IMR-90 (cell line): ENCODE data around the gene CNP. TPM values are rescaled to one million over a fixed set of nuclear protein-coding genes. Genes with fewer than 3 reads are reported as not detected.

ENCODE experiments used
- ATAC-seq: fragments of 200-7000 bp; cut with Tn5 transposase; 2 replicates; pipeline ENCODE4 v1.9.1; 2020; ENCODE audit warnings: low read depth, mild to moderate bottlenecking, moderate library complexity
- BruUV-seq: library from RNA; stranded (reverse); fragments of 400-500 nt; replicated peaks from 2 replicates; lab custom pipeline; 2021; lab: Mats Ljungman, UMichigan
- CTCF ChIA-PET: fragments of 300-600 bp; formaldehyde crosslinking; extraction: SDS; loops from one replicate; lab custom pipeline; 2021; ENCODE audit warnings: antibody characterized with exemption; lab: Yijun Ruan, JAX
- POLR2A ChIA-PET: fragments of 300-600 bp; sonication (Branson Sonifier 250); formaldehyde crosslinking; loops from one replicate; lab custom pipeline; 2022; ENCODE audit warnings: antibody characterized with exemption; ENCODE audit not compliant: unreplicated experiment; lab: Charles Lee
- DNase-seq: peaks from one replicate; pipeline ENCODE4 v3.0.0; 2013
- H2AFZ ChIP-seq: replicated peaks from 2 replicates; pipeline ENCODE3; 2013; ENCODE audit warnings: low read length, mild to moderate bottlenecking; ENCODE audit not compliant: poor library complexity
- H2AK5ac ChIP-seq: 2 replicates; pipeline ENCODE4 v1.6.1; 2013; ENCODE audit warnings: low read depth, low read length, inconsistent platforms
- H2AK9ac ChIP-seq: replicated peaks from 2 replicates; pipeline ENCODE3; 2013; ENCODE audit warnings: mild to moderate bottlenecking, low read depth, low read length, moderate library complexity; ENCODE audit not compliant: poor library complexity
- H2BK120ac ChIP-seq: 2 replicates; pipeline ENCODE4 v1.6.1; 2013; ENCODE audit warnings: low read depth, low read length, inconsistent platforms
- H2BK15ac ChIP-seq: 3 replicates; pipeline ENCODE4 v1.6.1; 2013; ENCODE audit warnings: low read depth, low read length, inconsistent platforms
- H2BK20ac ChIP-seq: 2 replicates; pipeline ENCODE4 v1.6.1; 2013; ENCODE audit warnings: low read depth, mild to moderate bottlenecking, inconsistent platforms, low read length, moderate library complexity
- H2BK5ac ChIP-seq: 2 replicates; pipeline ENCODE4 v1.6.1; 2013; ENCODE audit warnings: mild to moderate bottlenecking, low read depth, low read length, inconsistent platforms; ENCODE audit not compliant: poor library complexity, severe bottlenecking
- H3K14ac ChIP-seq: replicated peaks from 2 replicates; pipeline ENCODE4 v1.6.1; 2013; ENCODE audit warnings: low read depth, low read length, inconsistent platforms
- H3K18ac ChIP-seq: 2 replicates; pipeline ENCODE4 v1.6.1; 2013; ENCODE audit warnings: low read depth, low read length, control low read depth
- H3K23ac ChIP-seq: 2 replicates; pipeline ENCODE4 v1.6.1; 2013; ENCODE audit warnings: low read depth, low read length, inconsistent platforms
- H3K27ac ChIP-seq: 2 replicates; pipeline ENCODE4 v1.5.1; 2013; ENCODE audit warnings: mild to moderate bottlenecking, control low read depth, low read length; ENCODE audit not compliant: insufficient read depth
- H3K27me3 ChIP-seq: 2 replicates; pipeline ENCODE4 v1.6.1; 2013; ENCODE audit warnings: low read length; ENCODE audit not compliant: control insufficient read depth, insufficient read depth
- H3K36me3 ChIP-seq: 2 replicates; pipeline ENCODE4 v1.6.1; 2013; ENCODE audit warnings: low read length, mixed read lengths; ENCODE audit not compliant: control insufficient read depth, insufficient read depth
- H3K4ac ChIP-seq: 2 replicates; pipeline ENCODE4 v1.6.1; 2013; ENCODE audit warnings: low read depth, low read length, inconsistent platforms
- H3K4me1 ChIP-seq: 2 replicates; pipeline ENCODE4 v1.6.1; 2013; ENCODE audit warnings: low read length, mixed read lengths; ENCODE audit not compliant: control insufficient read depth, insufficient read depth
- H3K4me2 ChIP-seq: 2 replicates; pipeline ENCODE4 v1.6.1; 2013; ENCODE audit warnings: low read depth, mild to moderate bottlenecking, control low read depth, low read length, moderate library complexity
- H3K4me3 ChIP-seq: 2 replicates; pipeline ENCODE4 v1.5.1; 2013; ENCODE audit warnings: low read depth, mild to moderate bottlenecking, control low read depth, low read length, moderate library complexity; ENCODE audit not compliant: insufficient read depth
- H3K56ac ChIP-seq: 2 replicates; pipeline ENCODE4 v1.6.1; 2013; ENCODE audit warnings: low read length, inconsistent platforms; ENCODE audit not compliant: insufficient read depth; ENCODE audit errors: extremely low read depth
- H3K79me1 ChIP-seq, 2 experiments: 2 replicates each; pipeline ENCODE4 v1.6.1; 2013; ENCODE audit warnings: low read length in 2 of 2, inconsistent platforms in 1 of 2, low read depth in 1 of 2
- H3K9ac ChIP-seq: 2 replicates; pipeline ENCODE4 v1.6.1; 2013; ENCODE audit warnings: low read depth, low read length, control low read depth
- H3K9me1 ChIP-seq: 2 replicates; pipeline ENCODE4 v1.6.1; 2013; ENCODE audit warnings: low read length, inconsistent platforms; ENCODE audit not compliant: insufficient read depth
- H3K9me3 ChIP-seq: 2 replicates; pipeline ENCODE4 v1.6.1; 2013; ENCODE audit warnings: low read length; ENCODE audit not compliant: control insufficient read depth, insufficient read depth
- H4K20me1 ChIP-seq: 2 replicates; pipeline ENCODE4 v1.6.1; 2013; ENCODE audit warnings: low read length, inconsistent platforms; ENCODE audit not compliant: insufficient read depth
- H4K5ac ChIP-seq: 2 replicates; pipeline ENCODE4 v1.6.1; 2013; ENCODE audit warnings: mild to moderate bottlenecking, low read depth, low read length, control low read depth
- H4K8ac ChIP-seq, 2 experiments: 2 replicates each; pipeline ENCODE4 v1.6.1; 2013; ENCODE audit warnings: low read depth in 2 of 2, low read length in 2 of 2, control low read depth in 1 of 2, inconsistent platforms in 1 of 2
- H4K91ac ChIP-seq: 2 replicates; pipeline ENCODE4 v1.6.1; 2013; ENCODE audit warnings: low read depth, low read length, inconsistent platforms; ENCODE audit not compliant: insufficient read depth
- BHLHE40 ChIP-seq: fragments of 150-350 bp; IDR thresholded peaks from 2 replicates; pipeline ENCODE4 v1.6.1; 2016; ENCODE audit warnings: mild to moderate bottlenecking, low read depth, low read length
- CEBPB ChIP-seq: IDR thresholded peaks from 2 replicates; pipeline ENCODE4 v1.6.1; 2012; ENCODE audit warnings: low read depth, low read length, improper control_type of control experiment
- CHD1 ChIP-seq: IDR thresholded peaks from 2 replicates; pipeline ENCODE4 v1.6.1; 2012; ENCODE audit warnings: low read depth, low read length, improper control_type of control experiment
- FOS ChIP-seq: fragments of 150-350 bp; IDR thresholded peaks from 2 replicates; pipeline ENCODE4 v1.6.1; 2016; ENCODE audit warnings: low read depth, low read length
- MAFK ChIP-seq: IDR thresholded peaks from 2 replicates; pipeline ENCODE4 v1.6.1; 2012; ENCODE audit warnings: low read depth, low read length, improper control_type of control experiment
- MAZ ChIP-seq: IDR thresholded peaks from 2 replicates; pipeline ENCODE4 v1.6.1; 2012; ENCODE audit warnings: low read depth, mild to moderate bottlenecking, low read length, improper control_type of control experiment, moderate library complexity, borderline replicate concordance
- MXI1 ChIP-seq: IDR thresholded peaks from 2 replicates; pipeline ENCODE4 v1.6.1; 2012; ENCODE audit warnings: low read depth, mild to moderate bottlenecking, low read length, moderate library complexity, borderline replicate concordance
- NFE2L2 ChIP-seq: fragments of 150-350 bp; IDR thresholded peaks from 2 replicates; pipeline ENCODE4 v1.6.1; 2016; ENCODE audit warnings: low read depth, mild to moderate bottlenecking, low read length
- POLR2A ChIP-seq: IDR thresholded peaks from 2 replicates; pipeline ENCODE4 v1.6.1; 2012; ENCODE audit warnings: mild to moderate bottlenecking, low read depth, low read length
- RAD21 ChIP-seq: IDR thresholded peaks from 2 replicates; pipeline ENCODE4 v1.6.1; 2012; ENCODE audit warnings: low read length, improper control_type of control experiment
- RFX5 ChIP-seq: IDR thresholded peaks from 2 replicates; pipeline ENCODE4 v1.8.0; 2012; ENCODE audit warnings: low read depth, mild to moderate bottlenecking, low read length, moderate library complexity
- SMC3 ChIP-seq: fragments of 150-350 bp; IDR thresholded peaks from 2 replicates; pipeline ENCODE4 v1.6.1; 2016; ENCODE audit warnings: low read depth, mild to moderate bottlenecking, antibody characterized with exemption, low read length, moderate library complexity
- whole genome bisulfite sequencing, 2 experiments: methylation state at CpG; one replicate each; pipeline versions ENCODE4 v1.1.5 to v1.1.7; 2013; ENCODE audit warnings: missing lambda C conversion rate in 2 of 2; ENCODE audit not compliant: insufficient read length in 1 of 2; ENCODE audit errors: extremely low coverage in 2 of 2; 5-methylcytosine and 5-hydroxymethylcytosine counted together
- dilution Hi-C: fragments of 300-500 bp; cut with HindIII; formaldehyde crosslinking; loops from one replicate; pipeline ENCODE4 v1.14.3; 2018; ENCODE audit warnings: low sequenced_read_pairs; ENCODE audit not compliant: unreplicated experiment
- in situ Hi-C: fragments of 300-500 bp; cut with MboI; formaldehyde crosslinking; loops from 3 replicates; pipeline ENCODE4 v1.14.3; 2019; ENCODE audit warnings: low sequenced_read_pairs, inconsistent platforms, mixed read lengths
- intact Hi-C: fragments of 100-400 bp; cut with micrococcal nuclease; formaldehyde crosslinking; loops from 2 replicates; pipeline ENCODE4 v1.10.0; 2022
- polyA plus RNA-seq, 3 experiments: library from polyadenylated mRNA; depleted of rRNA; stranded (reverse); fragments of >200 nt; gene quantifications; 2 replicates each; pipeline ENCODE4 v1.2.3, GENCODE V29; 2012; ENCODE audit warnings: low replicate concordance in 1 of 3
- total RNA-seq: library from RNA; depleted of rRNA; stranded (reverse); fragments of >200 nt; gene quantifications from 2 replicates; pipeline ENCODE4 v1.2.3, GENCODE V29; 2012
- TF ChIP-seq, protein P1 (sequence below): fragments of 150-350 bp; IDR thresholded peaks from 2 replicates; pipeline ENCODE4 v1.6.1; 2017; ENCODE audit warnings: mild to moderate bottlenecking, antibody characterized with exemption, low read length, low read depth
- TF ChIP-seq, protein P2 (sequence below): conservative IDR thresholded peaks from 2 replicates; pipeline ENCODE4 v1.5.1; 2012; ENCODE audit warnings: mild to moderate bottlenecking, low read depth, low read length, improper control_type of control experiment
- TF ChIP-seq, protein P3 (sequence below): fragments of 150-350 bp; IDR thresholded peaks from 2 replicates; pipeline ENCODE4 v1.6.1; 2016; ENCODE audit warnings: low read depth, mild to moderate bottlenecking, low read length, moderate library complexity, borderline replicate concordance

Gene CNP
- total and polyA plus RNA-seq, 2 of the 4 experiments (the other 2 are of a cell fraction) = 45.5 to 46.4 TPM

DNA sequence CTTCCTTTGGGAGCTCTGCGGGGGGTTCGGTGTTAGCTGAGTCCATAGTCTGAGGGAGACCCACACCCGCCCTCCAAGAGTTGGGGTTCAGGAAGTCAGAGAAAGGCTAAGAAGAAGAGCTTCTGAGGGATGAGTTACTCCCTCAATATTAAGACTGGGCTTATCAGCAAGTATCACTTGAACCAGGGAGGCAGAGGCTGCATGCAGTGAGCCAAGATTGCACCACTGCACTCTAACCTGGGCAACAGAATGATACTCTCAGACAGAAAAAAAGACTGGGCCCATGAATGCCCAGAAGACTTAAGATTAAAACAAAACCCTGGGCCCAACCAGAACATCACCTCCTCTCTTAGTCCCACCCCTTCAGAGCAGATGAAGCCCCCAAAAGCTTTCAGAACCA lies 59.3 kb downstream of the CNP start:
- in situ Hi-C loops (loop anchor here (5.0 kb wide), 1 partner anchor 86 kb away; the partner anchor contains the start of gene DHX58), dilution Hi-C loops (no loop called here), intact Hi-C loops (loop anchor here (1.0 to 5.0 kb wide), 3 partner anchors 75 to 376 kb away; no protein-coding TSS in a partner anchor)
- no CpG with 5 or more reads among the region's 3 CpGs for WGBS, 2 experiments
- H3K4me1 ChIP-seq = peaks cover 9% of the 10 kb centered on the region
- H3K9ac ChIP-seq = no peak overlapping the region
- no peak overlapping the region for H4K5ac ChIP-seq
- peaks cover 5% of the 10 kb centered on the region for H3K27me3 ChIP-seq
- no peak for TF ChIP-seq CHD1
- no peak for TF ChIP-seq BHLHE40
- TF ChIP-seq CEBPB = no peak
- TF ChIP-seq MXI1 = no peak
- TF ChIP-seq MAZ = no peak
- TF ChIP-seq FOS = no peak
- TF ChIP-seq, protein P1, sequence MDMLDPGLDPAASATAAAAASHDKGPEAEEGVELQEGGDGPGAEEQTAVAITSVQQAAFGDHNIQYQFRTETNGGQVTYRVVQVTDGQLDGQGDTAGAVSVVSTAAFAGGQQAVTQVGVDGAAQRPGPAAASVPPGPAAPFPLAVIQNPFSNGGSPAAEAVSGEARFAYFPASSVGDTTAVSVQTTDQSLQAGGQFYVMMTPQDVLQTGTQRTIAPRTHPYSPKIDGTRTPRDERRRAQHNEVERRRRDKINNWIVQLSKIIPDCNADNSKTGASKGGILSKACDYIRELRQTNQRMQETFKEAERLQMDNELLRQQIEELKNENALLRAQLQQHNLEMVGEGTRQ = no peak
- no peak for TF ChIP-seq MAFK
- TF ChIP-seq, protein P2, sequence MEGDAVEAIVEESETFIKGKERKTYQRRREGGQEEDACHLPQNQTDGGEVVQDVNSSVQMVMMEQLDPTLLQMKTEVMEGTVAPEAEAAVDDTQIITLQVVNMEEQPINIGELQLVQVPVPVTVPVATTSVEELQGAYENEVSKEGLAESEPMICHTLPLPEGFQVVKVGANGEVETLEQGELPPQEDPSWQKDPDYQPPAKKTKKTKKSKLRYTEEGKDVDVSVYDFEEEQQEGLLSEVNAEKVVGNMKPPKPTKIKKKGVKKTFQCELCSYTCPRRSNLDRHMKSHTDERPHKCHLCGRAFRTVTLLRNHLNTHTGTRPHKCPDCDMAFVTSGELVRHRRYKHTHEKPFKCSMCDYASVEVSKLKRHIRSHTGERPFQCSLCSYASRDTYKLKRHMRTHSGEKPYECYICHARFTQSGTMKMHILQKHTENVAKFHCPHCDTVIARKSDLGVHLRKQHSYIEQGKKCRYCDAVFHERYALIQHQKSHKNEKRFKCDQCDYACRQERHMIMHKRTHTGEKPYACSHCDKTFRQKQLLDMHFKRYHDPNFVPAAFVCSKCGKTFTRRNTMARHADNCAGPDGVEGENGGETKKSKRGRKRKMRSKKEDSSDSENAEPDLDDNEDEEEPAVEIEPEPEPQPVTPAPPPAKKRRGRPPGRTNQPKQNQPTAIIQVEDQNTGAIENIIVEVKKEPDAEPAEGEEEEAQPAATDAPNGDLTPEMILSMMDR = no peak
- no peak for TF ChIP-seq POLR2A
- TF ChIP-seq SMC3 = no peak
- no peak for TF ChIP-seq RAD21
- no peak for TF ChIP-seq NFE2L2
- TF ChIP-seq, protein P3, sequence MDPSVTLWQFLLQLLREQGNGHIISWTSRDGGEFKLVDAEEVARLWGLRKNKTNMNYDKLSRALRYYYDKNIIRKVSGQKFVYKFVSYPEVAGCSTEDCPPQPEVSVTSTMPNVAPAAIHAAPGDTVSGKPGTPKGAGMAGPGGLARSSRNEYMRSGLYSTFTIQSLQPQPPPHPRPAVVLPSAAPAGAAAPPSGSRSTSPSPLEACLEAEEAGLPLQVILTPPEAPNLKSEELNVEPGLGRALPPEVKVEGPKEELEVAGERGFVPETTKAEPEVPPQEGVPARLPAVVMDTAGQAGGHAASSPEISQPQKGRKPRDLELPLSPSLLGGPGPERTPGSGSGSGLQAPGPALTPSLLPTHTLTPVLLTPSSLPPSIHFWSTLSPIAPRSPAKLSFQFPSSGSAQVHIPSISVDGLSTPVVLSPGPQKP = no peak
- TF ChIP-seq RFX5 = no peak
- H3K14ac ChIP-seq = peak overlapping the region; percentile 31; the same call in 1 of the 2 replicates
- H2AK5ac ChIP-seq = peak overlapping the region; percentile 68; the same call in 1 of the 2 replicates
- H4K91ac ChIP-seq = no peak overlapping the region
- H2BK15ac ChIP-seq = no peak overlapping the region
- H3K4ac ChIP-seq = peak overlapping the region; percentile 48; the same call in 1 of the 2 replicates
- peaks cover 18% of the 10 kb centered on the region for H3K36me3 ChIP-seq
- ChIA-PET CTCF (interaction anchor here (0.7 kb wide), 1 partner anchor 57 kb away, joined by 5 read pairs; no protein-coding TSS in a partner anchor), POLR2A (interaction anchor here (0.5 to 0.9 kb wide), 2 partner anchors 10 to 179 kb away, joined by 3 to 4 read pairs; no protein-coding TSS in a partner anchor)
- no peaks in the 10 kb centered on the region for H3K9me3 ChIP-seq
- peaks cover 6% of the 10 kb centered on the region; the same call in 1 of the 2 replicates for H3K9me1 ChIP-seq
- no peak for ATAC-seq
- H3K23ac ChIP-seq = 0 out of 2 replicates have a peak overlapping the region, but pooled peaks have one; percentile 46
- no peak overlapping the region for H4K8ac ChIP-seq
- peaks cover 12% of the 10 kb centered on the region; the same call in 1 of the 2 replicates for H4K20me1 ChIP-seq
- no peak overlapping the region for H3K56ac ChIP-seq
- no peak overlapping the region for H2AK9ac ChIP-seq
- H3K79me1 ChIP-seq = peaks cover 8 to 24% of the 10 kb centered on the region in 2 experiments
- no peak overlapping the region for H2BK5ac ChIP-seq
- H3K4me2 ChIP-seq = no peak overlapping the region
- H2BK20ac ChIP-seq = no peak overlapping the region
- H3K27ac ChIP-seq = 0 out of 2 replicates have a peak overlapping the region, but pooled peaks have one; percentile 31
- H2AFZ ChIP-seq = no peak overlapping the region
- BruUV-seq = no TSS peak
- no peak overlapping the region for H3K18ac ChIP-seq
- H2BK120ac ChIP-seq = no peak overlapping the region
- DNase-seq = no peak
- no peak overlapping the region for H3K4me3 ChIP-seq
